Caki2 (cell line): ENCODE data around the gene DAND5. TPM values are rescaled to one million over a fixed set of nuclear protein-coding genes. Genes with fewer than 3 reads are reported as not detected.
A peak's percentile ranks its signal among the peaks of the same experiment; 100 is the strongest.
"Not testable (repeated sequence)": the region's sequence is repeated elsewhere in the genome, so short reads cannot be mapped to it uniquely, and the experiment has no call there.

Experiments
- DNase-seq: peaks from one replicate; pipeline ENCODE4 v3.0.0-alpha.2; 2015; ENCODE audit warnings: low read depth
- in situ Hi-C: cut with HindIII; loops from 2 replicates; pipeline ENCODE4 v1.10.0; 2016; ENCODE audit warnings: low sequenced_read_pairs, low pct_unique_long_range_greater_than_20kb, mixed read lengths
- total RNA-seq: library from RNA; depleted of rRNA; stranded (reverse); fragments of >200 nt; shearing (Covaris generic); gene quantifications from 2 replicates; pipeline ENCODE4 v1.2.3, GENCODE V29; 2014; ENCODE audit warnings: low replicate concordance

Gene DAND5
- total RNA-seq, 1 experiment from 2014 or later, result not detected

DNA sequence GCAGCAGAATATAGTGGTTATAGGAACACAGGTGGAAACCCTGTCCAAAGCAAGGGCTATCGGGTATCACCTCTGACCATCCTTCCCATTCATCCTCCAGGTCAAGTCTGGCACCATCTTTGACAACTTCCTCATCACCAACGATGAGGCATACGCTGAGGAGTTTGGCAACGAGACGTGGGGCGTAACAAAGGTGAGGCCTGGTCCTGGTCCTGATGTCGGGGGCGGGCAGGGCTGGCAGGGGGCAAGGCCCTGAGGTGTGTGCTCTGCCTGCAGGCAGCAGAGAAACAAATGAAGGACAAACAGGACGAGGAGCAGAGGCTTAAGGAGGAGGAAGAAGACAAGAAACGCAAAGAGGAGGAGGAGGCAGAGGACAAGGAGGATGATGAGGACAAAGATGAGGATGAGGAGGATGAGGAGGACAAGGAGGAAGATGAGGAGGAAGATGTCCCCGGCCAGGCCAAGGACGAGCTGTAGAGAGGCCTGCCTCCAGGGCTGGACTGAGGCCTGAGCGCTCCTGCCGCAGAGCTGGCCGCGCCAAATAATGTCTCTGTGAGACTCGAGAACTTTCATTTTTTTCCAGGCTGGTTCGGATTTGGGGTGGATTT is 25.8 kb upstream of the DAND5 start:
- no peak for DNase-seq
- in situ Hi-C loops, result no loop called here

- no peak for DNase-seq
- in situ Hi-C loops, result no loop called here
These were observed 25.2 kb upstream of the DAND5 start for GRCh38 chr19:12944104-12944674.

DNA sequence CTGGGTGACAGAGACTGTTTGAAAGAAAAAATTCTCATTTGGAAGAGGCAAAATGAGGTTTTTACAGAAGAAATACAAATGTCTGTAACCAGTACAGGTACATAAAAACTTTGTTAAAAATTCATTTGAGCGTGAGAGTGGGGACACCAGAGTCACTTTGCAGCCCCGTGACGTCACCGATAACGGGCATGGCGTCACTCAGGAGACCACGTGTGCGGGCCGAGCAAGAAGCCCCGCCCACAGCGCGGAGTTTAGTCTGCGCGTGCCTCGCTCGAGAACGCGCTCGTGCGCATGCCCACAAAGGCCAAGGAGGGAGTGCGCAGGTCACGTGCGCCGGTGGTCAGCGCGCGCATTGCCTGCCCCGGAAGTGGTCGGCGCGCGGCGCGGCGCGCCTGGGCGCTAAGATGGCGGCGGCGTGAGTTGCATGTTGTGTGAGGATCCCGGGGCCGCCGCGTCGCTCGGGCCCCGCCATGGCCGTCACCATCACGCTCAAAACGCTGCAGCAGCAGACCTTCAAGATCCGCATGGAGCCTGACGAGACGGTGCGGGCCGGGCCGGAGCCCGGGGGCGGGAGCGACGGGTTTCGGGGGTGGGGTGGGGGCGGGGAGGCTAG is 23.8 kb upstream of the DAND5 start, which contains the start of gene RAD23A:
Gene RAD23A (plus strand): TSS at position 384 of the 613 bp plus-strand sequence. CDS start 87 bp downstream, at position 471.
- DNase-seq, result peak; percentile 95
- in situ Hi-C loops, result no loop called here

GRCh38 chr19:12946092-12946721 is 23.2 kb upstream of the DAND5 start:
- peak; percentile 53 for DNase-seq
- in situ Hi-C loops, result no loop called here

DNA sequence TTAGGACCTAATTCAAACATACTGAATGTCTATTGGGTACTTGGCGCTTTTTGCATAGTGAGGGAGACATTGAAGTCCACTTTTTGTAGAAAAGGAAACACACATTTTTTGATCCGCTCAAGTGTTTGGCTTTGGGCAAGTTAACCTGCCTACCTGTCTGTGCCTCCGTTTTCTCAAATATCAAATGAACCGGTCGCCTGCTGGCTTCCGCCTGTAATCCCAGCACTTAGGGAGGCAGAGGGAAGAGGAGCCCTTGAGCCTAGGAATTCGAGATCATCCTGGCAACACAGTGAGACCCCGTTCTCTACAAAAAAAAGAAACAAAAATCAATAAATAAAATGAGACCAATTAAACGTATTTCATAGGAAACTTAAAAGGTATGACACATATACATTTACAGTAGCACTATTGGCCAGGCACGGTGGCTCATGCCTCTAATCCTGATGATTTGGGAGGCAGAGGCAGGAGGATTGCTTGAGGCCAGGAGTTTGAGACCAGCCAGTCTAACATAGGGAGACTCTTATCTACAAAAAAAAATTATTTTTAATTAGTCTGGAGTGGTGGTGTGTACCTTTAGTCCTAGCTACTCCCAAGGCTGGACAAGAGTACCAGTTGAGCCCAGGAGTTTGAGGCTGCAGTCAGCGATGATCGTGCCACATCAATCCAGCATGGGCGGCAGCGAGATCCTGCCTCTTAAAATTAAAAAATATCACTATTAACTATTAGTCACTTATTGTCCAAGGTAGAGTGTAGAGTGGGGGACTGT is 22.5 kb upstream of the DAND5 start:
- DNase-seq, result no peak
- in situ Hi-C loops, result no loop called here

DNA sequence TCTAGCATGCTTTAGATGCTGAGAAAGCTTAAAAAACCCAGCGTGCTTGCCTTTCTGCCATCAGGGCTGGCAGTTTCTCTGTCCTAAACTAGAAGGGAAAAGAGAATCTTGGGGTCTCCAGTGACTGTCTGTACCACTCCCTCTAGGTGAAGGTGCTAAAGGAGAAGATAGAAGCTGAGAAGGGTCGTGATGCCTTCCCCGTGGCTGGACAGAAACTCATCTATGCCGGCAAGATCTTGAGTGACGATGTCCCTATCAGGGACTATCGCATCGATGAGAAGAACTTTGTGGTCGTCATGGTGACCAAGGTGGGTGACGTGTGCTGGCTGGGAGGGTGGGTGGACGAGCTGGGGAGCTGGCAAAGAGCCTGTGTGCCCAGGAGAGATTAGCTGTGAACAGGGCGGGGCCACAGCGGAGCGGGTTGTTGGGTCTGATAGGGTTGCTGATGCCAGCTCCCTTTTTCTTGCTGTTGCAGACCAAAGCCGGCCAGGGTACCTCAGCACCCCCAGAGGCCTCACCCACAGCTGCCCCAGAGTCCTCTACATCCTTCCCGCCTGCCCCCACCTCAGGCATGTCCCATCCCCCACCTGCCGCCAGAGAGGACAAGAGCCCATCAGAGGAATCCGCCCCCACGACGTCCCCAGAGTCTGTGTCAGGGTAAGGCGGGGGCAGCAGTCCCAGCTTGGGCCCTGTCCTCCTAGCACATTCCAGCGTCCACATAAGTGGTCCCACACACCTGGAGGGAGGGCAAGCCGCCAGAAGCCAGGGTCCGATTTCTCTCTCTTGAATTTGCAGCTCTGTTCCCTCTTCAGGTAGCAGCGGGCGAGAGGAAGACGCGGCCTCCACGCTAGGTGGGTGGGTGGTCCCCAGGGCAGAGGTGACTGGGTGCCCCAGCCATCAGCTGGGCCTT is 21.4 kb upstream of the DAND5 start:
- in situ Hi-C loops, result no loop called here

DNA sequence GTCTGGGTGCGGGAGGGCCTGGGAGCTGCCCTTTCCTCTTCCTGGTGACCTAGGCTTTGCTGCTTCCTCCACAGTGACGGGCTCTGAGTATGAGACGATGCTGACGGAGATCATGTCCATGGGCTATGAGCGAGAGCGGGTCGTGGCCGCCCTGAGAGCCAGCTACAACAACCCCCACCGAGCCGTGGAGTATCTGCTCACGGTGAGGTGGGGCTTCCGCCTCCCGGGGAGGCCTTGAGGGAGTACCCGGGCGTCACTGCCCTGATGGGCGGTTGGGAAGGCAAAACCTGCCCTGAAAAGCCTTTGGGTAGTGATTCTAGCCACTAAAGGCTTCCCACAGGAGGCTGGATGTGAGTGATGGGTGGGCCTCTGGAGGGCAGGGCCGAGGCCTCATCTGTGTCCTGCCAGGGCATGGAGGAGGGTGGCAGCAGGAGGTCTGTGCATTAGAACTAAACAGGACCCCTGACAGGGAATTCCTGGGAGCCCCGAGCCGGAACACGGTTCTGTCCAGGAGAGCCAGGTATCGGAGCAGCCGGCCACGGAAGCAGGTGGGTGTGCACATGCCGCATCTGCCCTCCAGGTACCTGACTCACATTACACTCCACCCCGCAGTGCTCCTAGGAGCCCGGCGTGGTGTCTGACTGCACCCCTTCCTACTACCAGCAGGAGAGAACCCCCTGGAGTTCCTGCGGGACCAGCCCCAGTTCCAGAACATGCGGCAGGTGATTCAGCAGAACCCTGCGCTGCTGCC is 20.6 kb upstream of the DAND5 start:
- in situ Hi-C loops, result no loop called here
- no peak for DNase-seq

More for the DNA sequence above, 21.4 kb upstream of the DAND5 start:
- DNase-seq, result no peak

GRCh38 chr19:12949363-12950283 is 19.8 kb upstream of the DAND5 start:
- in situ Hi-C loops, result no loop called here
- DNase-seq, result no peak

DNA sequence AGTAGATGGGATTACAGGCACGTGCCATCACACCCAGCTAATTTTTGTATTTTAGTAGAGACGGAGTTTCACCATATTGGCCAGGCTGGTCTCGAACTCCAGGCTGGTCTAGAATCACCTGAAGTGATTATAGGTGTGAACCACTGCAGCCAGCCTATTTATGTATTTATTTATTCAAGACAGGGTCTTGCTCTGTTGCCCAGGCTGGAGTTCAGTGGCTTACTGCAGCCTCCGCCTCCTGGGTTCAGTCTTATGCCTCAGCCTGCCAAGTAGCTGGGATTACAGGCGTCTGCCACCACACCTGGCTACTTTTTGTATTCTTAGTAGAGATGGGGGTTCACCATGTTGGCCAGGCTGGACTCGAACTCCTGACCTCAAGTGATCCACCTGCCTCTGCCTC is 17.3 kb upstream of the DAND5 start:
- in situ Hi-C loops, DNase-seq: not testable (repeated sequence)

GRCh38 chr19:12952488-12953137 is 16.8 kb upstream of the DAND5 start:
- DNase-seq, result no peak
- in situ Hi-C loops, result no loop called here

GRCh38 chr19:12953138-12953798 is 16.1 kb upstream of the DAND5 start:
- DNase-seq, result no peak

GRCh38 chr19:12953799-12954611 is 15.4 kb upstream of the DAND5 start:
- in situ Hi-C loops, result no loop called here
- DNase-seq, result no peak

More at GRCh38 chr19:12953138-12953798, 16.1 kb upstream of the DAND5 start:
- in situ Hi-C loops, result no loop called here

DNA sequence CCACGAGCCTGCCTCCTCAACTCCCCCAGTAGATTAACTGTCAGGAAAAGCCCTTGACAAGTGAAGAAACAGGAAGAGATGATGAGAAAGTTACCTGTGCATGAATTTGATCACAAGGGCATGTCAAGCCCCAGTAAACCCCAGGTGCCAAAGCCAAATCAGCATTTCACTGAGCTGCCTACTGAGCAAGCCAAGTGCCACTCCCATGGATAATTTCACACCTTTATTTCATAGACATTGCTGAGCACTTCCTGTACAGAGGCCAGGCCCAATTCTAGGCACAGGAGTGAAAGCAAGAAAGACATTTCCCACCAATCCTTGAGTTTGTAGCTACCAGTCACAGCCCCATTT is 14.8 kb upstream of the DAND5 start:
- DNase-seq, result no peak
- in situ Hi-C loops, result no loop called here

DNA sequence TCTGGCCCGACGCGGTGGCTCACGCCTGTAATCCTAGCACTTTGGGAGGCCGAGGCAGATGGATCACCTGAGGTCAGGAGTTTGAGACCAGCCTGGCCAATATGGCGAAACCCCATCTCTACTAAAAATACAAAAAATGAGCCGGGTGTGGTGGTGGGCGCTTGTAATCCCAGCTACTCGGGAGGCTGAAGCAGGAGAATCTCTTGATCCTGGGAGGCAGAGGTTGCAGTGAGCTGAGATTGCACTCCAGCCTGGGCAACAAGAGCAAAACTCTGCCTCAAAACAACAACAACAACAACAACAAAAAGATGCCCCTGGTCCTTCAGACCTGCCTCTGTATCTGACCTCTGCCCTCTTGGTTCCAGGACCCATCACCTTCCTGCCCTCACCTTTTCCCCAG is 13.8 kb upstream of the DAND5 start:
- DNase-seq, in situ Hi-C loops: not testable (repeated sequence)
